Glutamatergic neuron (in vitro differentiated cells): Measurements from ENCODE around the gene LETM1. TPM values are rescaled to one million over a fixed set of nuclear protein-coding genes. Genes with fewer than 3 reads are reported as not detected.

ENCODE experiments used
- DNase-seq: peaks from one replicate; pipeline ENCODE4 v3.0.0; 2022
- H3K27ac Mint-ChIP-seq: one replicate; pipeline ENCODE4 v1.8.0; 2020; ENCODE audit warnings: mild to moderate bottlenecking, mixed read lengths, inconsistent platforms; ENCODE audit not compliant: unreplicated experiment
- H3K27me3 Mint-ChIP-seq: one replicate; pipeline ENCODE4 v1.8.0; 2020; ENCODE audit warnings: mild to moderate bottlenecking, moderate library complexity, mixed read lengths, inconsistent platforms; ENCODE audit not compliant: unreplicated experiment
- H3K36me3 Mint-ChIP-seq: one replicate; pipeline ENCODE4 v1.8.0; 2020; ENCODE audit warnings: mild to moderate bottlenecking, mixed read lengths, inconsistent platforms; ENCODE audit not compliant: unreplicated experiment
- H3K4me1 Mint-ChIP-seq: one replicate; pipeline ENCODE4 v1.8.0; 2020; ENCODE audit warnings: mild to moderate bottlenecking, low read depth, mixed read lengths, inconsistent platforms; ENCODE audit not compliant: unreplicated experiment
- H3K4me3 Mint-ChIP-seq: one replicate; pipeline ENCODE4 v1.8.0; 2020; ENCODE audit warnings: mild to moderate bottlenecking, mixed read lengths, inconsistent platforms; ENCODE audit not compliant: unreplicated experiment
- H3K9me3 Mint-ChIP-seq: one replicate; pipeline ENCODE4 v1.8.0; 2020; ENCODE audit warnings: mild to moderate bottlenecking, moderate library complexity, mixed read lengths, inconsistent platforms; ENCODE audit not compliant: unreplicated experiment
- total RNA-seq: library from RNA; stranded (reverse); fragmentation: NEBNext Ultra II Directional; extraction: Animal tissue kit (Norgen Biotek cat#: 25700); gene quantifications from one replicate; pipeline ENCODE4 v1.2.1, GENCODE V29; 2021; ENCODE audit not compliant: unreplicated experiment
- TF ChIP-seq, protein P1 (sequence below): fragments of 200-600 bp; sonication (generic); IDR thresholded peaks from one replicate; pipeline ENCODE4 v1.5.0; 2021; ENCODE audit not compliant: partially characterized antibody, unreplicated experiment

LETM1 gene
- total RNA-seq, 1 donor from 2014 or later, result 48.5 TPM

DNA sequence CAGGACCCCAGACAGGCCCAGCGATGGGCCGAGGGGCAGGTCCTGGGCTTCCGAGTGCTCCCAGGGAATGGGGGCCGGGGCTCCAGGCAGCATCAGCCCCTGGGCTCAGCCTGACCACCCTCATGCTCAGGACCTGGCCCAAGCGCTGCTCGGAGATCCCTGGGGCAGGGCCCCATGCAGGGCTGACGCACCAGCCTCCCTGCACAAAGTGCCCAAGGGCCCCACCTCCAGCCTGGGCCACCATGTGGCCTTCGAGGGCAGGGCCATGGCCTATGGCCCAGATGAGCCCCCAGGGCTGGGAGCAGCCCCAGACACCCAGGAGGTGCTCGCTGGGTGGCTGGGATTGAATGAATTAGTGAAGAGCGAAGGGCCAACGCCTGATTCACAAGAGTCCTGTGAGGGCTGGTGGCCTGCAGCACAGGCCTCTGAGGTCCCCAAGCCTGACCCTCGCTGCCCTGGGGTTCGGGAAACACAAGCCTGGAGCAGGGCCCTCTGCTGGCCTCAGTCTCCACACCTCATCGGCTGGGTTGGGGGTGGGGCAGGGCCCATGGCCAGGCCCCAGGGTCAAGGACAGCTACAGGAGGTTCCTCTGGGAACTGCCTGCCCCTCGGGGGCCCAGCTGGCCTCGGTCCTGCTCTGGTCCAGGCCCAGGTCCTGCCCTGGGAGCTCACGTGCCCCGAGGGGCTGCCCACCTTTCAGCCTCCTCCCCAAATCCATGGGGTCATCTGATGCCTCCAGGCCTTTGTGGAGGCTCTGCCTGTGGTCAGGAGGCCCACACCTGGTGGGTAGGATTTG is 76.2 kb downstream of the LETM1 start:
- no peaks in the 10 kb centered on the region for H3K4me1 Mint-ChIP-seq
- no peak for DNase-seq
- peaks cover 2% of the 10 kb centered on the region for H3K9me3 Mint-ChIP-seq
- peaks cover 1% of the 10 kb centered on the region for H3K27me3 Mint-ChIP-seq
- TF ChIP-seq, protein P1, sequence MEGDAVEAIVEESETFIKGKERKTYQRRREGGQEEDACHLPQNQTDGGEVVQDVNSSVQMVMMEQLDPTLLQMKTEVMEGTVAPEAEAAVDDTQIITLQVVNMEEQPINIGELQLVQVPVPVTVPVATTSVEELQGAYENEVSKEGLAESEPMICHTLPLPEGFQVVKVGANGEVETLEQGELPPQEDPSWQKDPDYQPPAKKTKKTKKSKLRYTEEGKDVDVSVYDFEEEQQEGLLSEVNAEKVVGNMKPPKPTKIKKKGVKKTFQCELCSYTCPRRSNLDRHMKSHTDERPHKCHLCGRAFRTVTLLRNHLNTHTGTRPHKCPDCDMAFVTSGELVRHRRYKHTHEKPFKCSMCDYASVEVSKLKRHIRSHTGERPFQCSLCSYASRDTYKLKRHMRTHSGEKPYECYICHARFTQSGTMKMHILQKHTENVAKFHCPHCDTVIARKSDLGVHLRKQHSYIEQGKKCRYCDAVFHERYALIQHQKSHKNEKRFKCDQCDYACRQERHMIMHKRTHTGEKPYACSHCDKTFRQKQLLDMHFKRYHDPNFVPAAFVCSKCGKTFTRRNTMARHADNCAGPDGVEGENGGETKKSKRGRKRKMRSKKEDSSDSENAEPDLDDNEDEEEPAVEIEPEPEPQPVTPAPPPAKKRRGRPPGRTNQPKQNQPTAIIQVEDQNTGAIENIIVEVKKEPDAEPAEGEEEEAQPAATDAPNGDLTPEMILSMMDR, result no peak
- H3K27ac Mint-ChIP-seq, result no peak overlapping the region
- no peak overlapping the region for H3K4me3 Mint-ChIP-seq
- H3K36me3 Mint-ChIP-seq, result no peaks in the 10 kb centered on the region

DNA sequence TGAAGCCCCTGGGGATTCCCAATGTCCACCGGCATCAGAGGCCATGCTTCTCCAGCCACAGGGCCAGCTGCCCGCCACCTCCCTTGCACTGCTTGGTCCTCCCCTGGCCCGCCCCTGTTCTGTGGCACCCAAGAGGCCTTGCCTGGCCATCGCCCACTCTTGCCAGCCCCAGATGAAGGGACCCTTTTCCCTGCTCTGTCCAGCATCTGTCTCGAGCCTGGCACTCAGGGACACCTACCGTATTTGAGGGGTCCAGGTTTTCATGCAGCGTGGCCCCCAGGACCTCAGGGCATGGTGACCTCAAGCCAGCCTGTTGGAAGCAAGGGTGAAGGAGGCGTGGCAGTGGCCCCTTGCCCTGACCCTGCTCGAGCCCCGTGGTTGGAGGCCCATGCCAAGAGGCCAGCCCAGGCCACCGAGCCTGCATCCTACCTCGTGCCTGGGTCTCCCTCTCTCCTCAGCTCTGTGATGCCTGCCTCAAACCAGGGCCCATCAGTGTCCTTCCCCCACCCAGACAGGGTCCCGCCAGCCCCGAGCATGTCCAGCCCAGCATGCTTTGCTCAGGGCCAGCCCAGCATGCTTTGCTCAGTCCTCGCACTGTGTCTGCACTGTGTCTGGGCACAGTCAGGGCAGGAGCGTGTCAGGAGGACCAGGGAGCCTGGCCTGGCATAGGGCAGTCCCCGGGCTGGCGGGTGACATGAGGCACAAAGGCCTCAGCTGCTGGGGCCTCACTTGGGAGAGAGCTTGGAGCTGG is 77.1 kb downstream of the LETM1 start:
- Mint-ChIP-seq H3K27me3 (peaks cover 1% of the 10 kb centered on the region), H3K27ac (no peak overlapping the region), H3K36me3 (no peaks in the 10 kb centered on the region), H3K9me3 (peaks cover 2% of the 10 kb centered on the region), H3K4me1 (no peaks in the 10 kb centered on the region), H3K4me3 (no peak overlapping the region)
- TF ChIP-seq, protein P1, result no peak
- DNase-seq, result no peak

DNA sequence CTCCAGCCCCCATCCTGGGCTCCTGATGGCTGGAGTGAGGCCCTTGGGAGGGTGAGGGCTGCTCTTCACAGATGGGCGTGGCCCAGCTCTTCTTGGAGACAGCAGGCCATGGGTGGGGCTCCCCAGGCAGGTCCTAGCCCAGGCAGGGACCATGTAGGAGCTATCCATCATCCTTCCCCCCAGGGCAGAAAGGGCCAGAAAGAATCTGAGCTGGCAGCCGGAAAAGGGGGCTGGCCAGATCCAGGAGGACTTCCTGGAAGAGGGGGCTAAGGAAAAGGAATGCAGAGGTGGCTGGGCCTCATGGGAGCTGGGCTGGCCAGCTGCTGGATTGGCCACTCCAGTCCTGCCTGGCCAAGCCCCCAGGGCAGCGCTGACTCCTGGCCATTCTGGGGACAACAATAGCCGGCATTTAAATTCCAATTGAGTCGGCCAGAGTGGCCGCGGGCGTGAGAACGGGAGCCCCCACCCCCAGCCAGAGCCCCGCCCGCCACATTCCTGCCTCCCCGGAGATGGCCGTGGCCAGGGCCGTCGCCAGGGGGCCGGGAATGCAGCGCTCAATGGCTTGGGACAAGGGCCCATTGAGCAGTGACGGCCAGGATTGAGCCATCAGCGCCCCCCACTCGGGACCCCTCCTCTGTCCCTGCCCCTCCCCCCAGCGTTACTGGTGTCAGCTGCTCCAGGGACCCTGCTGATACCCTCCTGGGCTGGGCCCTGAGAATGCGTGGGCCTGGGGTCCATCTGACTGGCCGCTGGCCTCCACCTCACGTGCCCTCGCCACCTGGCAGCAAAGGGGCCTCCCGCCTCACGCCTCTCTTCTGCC is 77.9 kb downstream of the LETM1 start:
- H3K27me3 Mint-ChIP-seq, result peaks cover 1% of the 10 kb centered on the region
- TF ChIP-seq, protein P1, result no peak
- H3K27ac Mint-ChIP-seq, result no peak overlapping the region
- peaks cover 2% of the 10 kb centered on the region for H3K9me3 Mint-ChIP-seq
- DNase-seq, result peak; percentile 51
- H3K36me3 Mint-ChIP-seq, result no peaks in the 10 kb centered on the region
- no peak overlapping the region for H3K4me3 Mint-ChIP-seq
- no peaks in the 10 kb centered on the region for H3K4me1 Mint-ChIP-seq

DNA sequence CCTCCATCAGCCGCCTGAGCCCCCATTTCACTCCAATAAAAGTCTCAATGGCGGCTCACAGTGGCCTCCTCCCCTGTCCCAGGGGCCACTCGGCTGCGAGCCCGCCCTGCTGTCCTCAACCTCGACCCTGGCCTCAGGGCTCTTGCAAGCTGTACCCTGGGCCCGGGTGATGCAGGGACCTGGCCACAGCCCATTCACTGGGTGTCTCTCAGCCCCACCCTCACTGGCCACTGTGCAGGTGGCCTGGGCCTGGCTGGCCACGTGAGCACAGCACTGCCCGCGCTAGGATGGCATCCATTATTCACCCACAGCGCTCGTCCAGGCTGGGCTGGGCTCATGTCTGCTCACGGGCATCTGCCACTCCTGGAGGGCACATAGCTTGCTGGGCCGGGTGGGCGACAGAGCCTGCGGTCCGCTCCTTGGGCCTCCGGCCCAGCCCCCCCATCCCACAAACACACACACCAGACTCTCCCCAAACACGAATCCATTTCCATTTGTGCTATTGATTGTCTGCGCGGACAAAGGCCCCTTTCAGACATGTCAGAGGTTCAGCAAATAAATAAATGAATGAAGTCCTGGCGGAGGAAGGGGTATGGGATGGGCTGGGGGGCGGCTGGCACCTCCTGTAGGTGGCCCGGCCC is 79.3 kb downstream of the LETM1 start:
- H3K4me3 Mint-ChIP-seq, result no peak overlapping the region
- H3K27me3 Mint-ChIP-seq, result peaks cover 1% of the 10 kb centered on the region
- no peak overlapping the region for H3K27ac Mint-ChIP-seq
- DNase-seq, result no peak
- H3K4me1 Mint-ChIP-seq, result no peaks in the 10 kb centered on the region
- TF ChIP-seq, protein P1, result no peak
- H3K36me3 Mint-ChIP-seq, result no peaks in the 10 kb centered on the region
- peaks cover 2% of the 10 kb centered on the region for H3K9me3 Mint-ChIP-seq
